ENCODE measurements around the gene TRIP10.

TRIP10 gene

DNA sequence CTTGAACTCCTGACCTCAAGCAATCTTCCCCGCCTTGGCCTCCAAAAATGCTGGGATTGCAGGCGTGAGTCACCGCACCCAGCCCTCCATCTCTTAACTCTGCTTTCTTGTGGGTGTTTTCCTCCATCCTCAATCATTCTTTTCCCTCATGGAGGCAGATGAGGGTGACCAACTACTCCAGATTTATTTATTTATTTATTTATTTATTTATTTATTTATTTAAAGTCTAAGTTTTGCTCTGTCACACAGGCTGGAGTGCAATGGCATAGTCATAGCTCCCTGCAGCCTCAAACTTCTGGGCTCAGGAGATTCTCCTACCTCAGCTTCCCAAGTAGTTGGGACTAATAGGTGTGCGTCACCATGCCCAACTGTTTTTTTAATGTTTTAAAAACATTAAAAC lies 47.9 kb downstream of the TRIP10 start:
- Histone ChIP-seq H3K9me3 (ENCODE audit: insufficient read depth, low read depth, low read length) (no peaks in the 10 kb centered on the region; the same call in 1 of the 2 replicates), H3K4me2 (ENCODE audit: low read depth, low read length, poor library complexity, severe bottlenecking) (no peak overlapping the region), H4K20me1 (ENCODE audit: insufficient read depth, low read length, poor library complexity, severe bottlenecking) (peaks cover 70% of the 10 kb centered on the region), H3K9me2 (replicated peaks; ENCODE audit: low read depth, low read length) (no peaks in the 10 kb centered on the region), H3F3A (ENCODE audit: low read depth) (no peaks in the 10 kb centered on the region), H3K79me2 (ENCODE audit: insufficient read depth, low read length) (peaks cover 97% of the 10 kb centered on the region), H3K27me3 (ENCODE audit: insufficient read depth, low read length, poor library complexity, severe bottlenecking) (no peaks in the 10 kb centered on the region), H3K9ac (ENCODE audit: low read depth, low read length, poor library complexity, severe bottlenecking) (no peak overlapping the region), H3K36me3 (ENCODE audit: insufficient read depth, low read length) (peaks cover 66% of the 10 kb centered on the region; the same call in 1 of the 2 replicates), H3K4me3 (ENCODE audit: low read length, poor library complexity, severe bottlenecking) (no peak overlapping the region), H3K4me1 (ENCODE audit: insufficient read depth, low read length, poor library complexity, severe bottlenecking) (no peaks in the 10 kb centered on the region), H2AFZ (ENCODE audit: low read length) (no peak overlapping the region)
- TF ChIP-seq, protein P1, sequence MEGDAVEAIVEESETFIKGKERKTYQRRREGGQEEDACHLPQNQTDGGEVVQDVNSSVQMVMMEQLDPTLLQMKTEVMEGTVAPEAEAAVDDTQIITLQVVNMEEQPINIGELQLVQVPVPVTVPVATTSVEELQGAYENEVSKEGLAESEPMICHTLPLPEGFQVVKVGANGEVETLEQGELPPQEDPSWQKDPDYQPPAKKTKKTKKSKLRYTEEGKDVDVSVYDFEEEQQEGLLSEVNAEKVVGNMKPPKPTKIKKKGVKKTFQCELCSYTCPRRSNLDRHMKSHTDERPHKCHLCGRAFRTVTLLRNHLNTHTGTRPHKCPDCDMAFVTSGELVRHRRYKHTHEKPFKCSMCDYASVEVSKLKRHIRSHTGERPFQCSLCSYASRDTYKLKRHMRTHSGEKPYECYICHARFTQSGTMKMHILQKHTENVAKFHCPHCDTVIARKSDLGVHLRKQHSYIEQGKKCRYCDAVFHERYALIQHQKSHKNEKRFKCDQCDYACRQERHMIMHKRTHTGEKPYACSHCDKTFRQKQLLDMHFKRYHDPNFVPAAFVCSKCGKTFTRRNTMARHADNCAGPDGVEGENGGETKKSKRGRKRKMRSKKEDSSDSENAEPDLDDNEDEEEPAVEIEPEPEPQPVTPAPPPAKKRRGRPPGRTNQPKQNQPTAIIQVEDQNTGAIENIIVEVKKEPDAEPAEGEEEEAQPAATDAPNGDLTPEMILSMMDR (conservative IDR thresholded peaks at IDR 0.05; ENCODE audit: low read length): no peak
- no peak for TF ChIP-seq EZH2phosphoT487 (IDR thresholded peaks at IDR 0.05; ENCODE audit: borderline replicate concordance)

DNA sequence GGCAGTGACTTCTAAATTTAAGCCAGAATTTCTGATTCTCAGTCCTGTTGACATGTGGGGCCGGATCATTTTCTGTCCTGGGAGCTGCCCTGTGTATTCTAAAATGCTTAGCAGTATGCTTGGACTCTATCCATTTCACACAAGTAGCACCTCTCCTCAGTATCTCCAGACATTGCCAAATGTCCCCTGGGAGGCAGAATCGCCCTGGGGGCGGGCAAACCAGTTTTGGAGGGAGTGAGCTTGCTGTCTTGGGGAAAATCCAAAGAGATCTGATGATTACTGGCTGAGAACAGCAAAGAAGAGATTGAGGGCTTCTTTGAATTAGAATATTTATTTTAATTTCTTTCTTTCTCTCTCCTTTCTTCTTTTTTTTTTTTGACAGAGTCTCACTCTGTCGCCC lies 49.4 kb downstream of the TRIP10 start:
- TF ChIP-seq, protein P1 (conservative IDR thresholded peaks at IDR 0.05; ENCODE audit: low read length): no peak
- no peak for TF ChIP-seq EZH2phosphoT487 (IDR thresholded peaks at IDR 0.05; ENCODE audit: borderline replicate concordance)
- H3K4me3 ChIP-seq (ENCODE audit: low read length, poor library complexity, severe bottlenecking): no peak overlapping the region
- no peak overlapping the region for H3K9ac ChIP-seq (ENCODE audit: low read depth, low read length, poor library complexity, severe bottlenecking)

DNA sequence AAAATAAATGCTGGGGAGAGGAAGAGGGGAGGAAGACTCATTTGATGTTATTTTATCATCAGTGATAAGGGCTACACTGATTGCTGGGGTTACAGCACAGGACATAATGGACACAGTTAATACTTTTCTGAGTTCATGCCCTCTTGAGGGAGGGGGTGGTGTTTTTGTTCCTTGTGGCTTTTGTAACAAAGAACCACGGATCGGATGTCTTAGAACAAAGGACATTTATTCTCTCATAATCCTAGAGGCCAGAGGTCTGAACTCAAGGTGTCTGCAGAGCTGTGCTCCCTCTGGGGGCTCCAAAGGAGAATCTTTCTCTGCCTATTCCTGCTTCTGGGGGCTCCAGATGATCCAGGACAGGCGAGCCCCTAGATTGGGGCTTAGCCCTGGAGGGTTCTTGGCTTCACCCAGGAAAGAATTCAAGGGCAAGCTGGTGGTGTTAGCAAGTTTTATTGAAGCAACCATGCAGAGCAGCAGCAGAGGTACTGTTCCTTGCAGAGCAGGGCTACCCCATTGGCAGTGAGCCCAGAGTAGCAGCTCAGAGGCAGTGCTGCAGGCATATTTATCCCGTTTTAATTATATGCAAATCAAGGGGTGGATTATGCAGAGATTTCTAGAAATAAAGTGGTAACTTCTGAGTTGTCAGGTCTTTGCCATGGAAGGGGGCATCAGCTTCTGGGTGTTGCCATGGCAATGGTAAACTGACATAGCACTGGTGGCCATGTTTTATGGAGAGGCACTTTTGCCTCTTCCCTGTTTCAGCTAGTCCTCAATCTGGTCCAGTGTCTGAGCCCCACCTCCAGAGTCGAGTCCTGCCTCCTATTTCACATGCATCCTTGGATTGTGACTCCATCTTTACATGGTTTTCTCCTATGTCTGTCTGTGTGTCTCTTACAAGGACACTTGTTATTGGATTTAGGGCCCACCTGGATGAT lies 51.0 kb downstream of the TRIP10 start:
- H4K20me1 ChIP-seq (ENCODE audit: insufficient read depth, low read length, poor library complexity, severe bottlenecking): peaks cover 77% of the 10 kb centered on the region
- no peak for TF ChIP-seq EZH2phosphoT487 (IDR thresholded peaks at IDR 0.05; ENCODE audit: borderline replicate concordance)
- TF ChIP-seq, protein P1 (conservative IDR thresholded peaks at IDR 0.05; ENCODE audit: low read length): no peak
- H3K9me3 ChIP-seq (ENCODE audit: insufficient read depth, low read depth, low read length): no peaks in the 10 kb centered on the region; the same call in 1 of the 2 replicates
- no peak overlapping the region for H2AFZ ChIP-seq (ENCODE audit: low read length)
- H3K9ac ChIP-seq (ENCODE audit: low read depth, low read length, poor library complexity, severe bottlenecking): no peak overlapping the region
- H3F3A ChIP-seq (ENCODE audit: low read depth): no peaks in the 10 kb centered on the region
- H3K79me2 ChIP-seq (ENCODE audit: insufficient read depth, low read length): peaks cover 97% of the 10 kb centered on the region
- H3K36me3 ChIP-seq (ENCODE audit: insufficient read depth, low read length): peaks cover 77% of the 10 kb centered on the region
- no peaks in the 10 kb centered on the region for H3K4me1 ChIP-seq (ENCODE audit: insufficient read depth, low read length, poor library complexity, severe bottlenecking)
- H3K4me2 ChIP-seq (ENCODE audit: low read depth, low read length, poor library complexity, severe bottlenecking): no peak overlapping the region
- H3K9me2 ChIP-seq (replicated peaks; ENCODE audit: low read depth, low read length): no peaks in the 10 kb centered on the region
- H3K27me3 ChIP-seq (ENCODE audit: insufficient read depth, low read length, poor library complexity, severe bottlenecking): no peaks in the 10 kb centered on the region
- H3K4me3 ChIP-seq (ENCODE audit: low read length, poor library complexity, severe bottlenecking): no peak overlapping the region

More for the DNA sequence above, 49.4 kb downstream of the TRIP10 start:
- Histone ChIP-seq H4K20me1 (ENCODE audit: insufficient read depth, low read length, poor library complexity, severe bottlenecking) (peaks cover 69% of the 10 kb centered on the region), H3K27me3 (ENCODE audit: insufficient read depth, low read length, poor library complexity, severe bottlenecking) (no peaks in the 10 kb centered on the region), H3K36me3 (ENCODE audit: insufficient read depth, low read length) (peaks cover 78% of the 10 kb centered on the region; the same call in 1 of the 2 replicates), H3F3A (ENCODE audit: low read depth) (no peaks in the 10 kb centered on the region), H3K4me2 (ENCODE audit: low read depth, low read length, poor library complexity, severe bottlenecking) (no peak overlapping the region), H2AFZ (ENCODE audit: low read length) (no peak overlapping the region), H3K9me3 (ENCODE audit: insufficient read depth, low read depth, low read length) (no peaks in the 10 kb centered on the region; the same call in 1 of the 2 replicates), H3K4me1 (ENCODE audit: insufficient read depth, low read length, poor library complexity, severe bottlenecking) (no peaks in the 10 kb centered on the region), H3K9me2 (replicated peaks; ENCODE audit: low read depth, low read length) (no peaks in the 10 kb centered on the region), H3K79me2 (ENCODE audit: insufficient read depth, low read length) (peaks cover 97% of the 10 kb centered on the region)
